BLaER1 (cell line): ENCODE results near the gene CRABP1.

Experiments
- H3K27ac ChIP-seq: shearing (Covaris generic); formaldehyde crosslinking; 2 replicates; pipeline ENCODE4 v1.8.1; 2022
- H3K27me3 ChIP-seq: shearing (Covaris generic); formaldehyde crosslinking; 2 replicates; pipeline ENCODE4 v1.8.1; 2022
- H3K36me3 ChIP-seq: shearing (Covaris generic); formaldehyde crosslinking; 2 replicates; pipeline ENCODE4 v1.8.1; 2022
- H3K4me1 ChIP-seq: shearing (Covaris generic); formaldehyde crosslinking; 2 replicates; pipeline ENCODE4 v1.8.1; 2022
- H3K4me2 ChIP-seq: shearing (Covaris generic); formaldehyde crosslinking; 2 replicates; pipeline ENCODE4 v1.8.1; 2022
- H3K4me3 ChIP-seq: shearing (Covaris generic); formaldehyde crosslinking; 2 replicates; pipeline ENCODE4 v1.8.1; 2022
- H3K9ac ChIP-seq: shearing (Covaris generic); formaldehyde crosslinking; 2 replicates; pipeline ENCODE4 v1.8.1; 2022
- H3K9me3 ChIP-seq: shearing (Covaris generic); formaldehyde crosslinking; 2 replicates; pipeline ENCODE4 v1.8.1; 2022
- H4K20me1 ChIP-seq: shearing (Covaris generic); formaldehyde crosslinking; 2 replicates; pipeline ENCODE4 v1.8.1; 2022
- Cebpa-rat ChIP-seq: shearing (Covaris generic); IDR thresholded peaks from 2 replicates; pipeline ENCODE4 v1.8.1; 2022

CRABP1 gene

GRCh38 chr15:78340231-78341056, at the start of gene CRABP1:
TSS of gene CRABP1 (plus strand) at chr15:78340353. CDS start at chr15:78340429, 76 bp downstream.
- TF ChIP-seq Cebpa-rat, result no peak
- peaks cover 43% of the 10 kb centered on the region for H3K27me3 ChIP-seq
- H3K4me1 ChIP-seq, result peaks cover 12% of the 10 kb centered on the region
- no peaks in the 10 kb centered on the region for H3K36me3 ChIP-seq
- H3K9me3 ChIP-seq, result no peaks in the 10 kb centered on the region
- H3K4me3 ChIP-seq, result no peak within 1 kb of the TSS
- H4K20me1 ChIP-seq, result no peaks in the 10 kb centered on the region
- no peak within 1 kb of the TSS for H3K27ac ChIP-seq
- H3K4me2 ChIP-seq, result peak within 1 kb of the TSS; percentile 53
- no peak within 1 kb of the TSS for H3K9ac ChIP-seq

- no peak for TF ChIP-seq Cebpa-rat
- Histone ChIP-seq H3K4me2 (no peak overlapping the region), H3K27ac (no peak overlapping the region), H3K4me1 (no peaks in the 10 kb centered on the region), H3K27me3 (no peaks in the 10 kb centered on the region), H3K9me3 (no peaks in the 10 kb centered on the region), H3K4me3 (no peak overlapping the region), H4K20me1 (0 out of 2 replicates have a peak, but pooled peaks cover 4% of the 10 kb centered on the region), H3K9ac (no peak overlapping the region), H3K36me3 (peaks cover 95% of the 10 kb centered on the region)
Observed at GRCh38 chr15:78291052-78291451, 49.1 kb upstream of the CRABP1 start.

GRCh38 chr15:78291698-78292097, 48.5 kb upstream of the CRABP1 start:
- no peak overlapping the region for H3K4me3 ChIP-seq
- 0 out of 2 replicates have a peak, but pooled peaks cover 4% of the 10 kb centered on the region for H4K20me1 ChIP-seq
- no peaks in the 10 kb centered on the region for H3K4me1 ChIP-seq
- no peak overlapping the region for H3K27ac ChIP-seq
- H3K9me3 ChIP-seq, result no peaks in the 10 kb centered on the region
- no peak overlapping the region for H3K4me2 ChIP-seq
- peaks cover 88% of the 10 kb centered on the region for H3K36me3 ChIP-seq
- no peak overlapping the region for H3K9ac ChIP-seq
- TF ChIP-seq Cebpa-rat, result no peak
- H3K27me3 ChIP-seq, result no peaks in the 10 kb centered on the region

GRCh38 chr15:78292219-78292618, 47.9 kb upstream of the CRABP1 start:
- Histone ChIP-seq H3K27me3 (no peaks in the 10 kb centered on the region), H3K36me3 (peaks cover 84% of the 10 kb centered on the region), H3K9me3 (no peaks in the 10 kb centered on the region), H3K27ac (no peak overlapping the region), H4K20me1 (0 out of 2 replicates have a peak, but pooled peaks cover 4% of the 10 kb centered on the region), H3K4me1 (no peaks in the 10 kb centered on the region), H3K4me3 (no peak overlapping the region), H3K9ac (no peak overlapping the region), H3K4me2 (no peak overlapping the region)
- no peak for TF ChIP-seq Cebpa-rat

GRCh38 chr15:78299101-78299930, 40.8 kb upstream of the CRABP1 start, which contains the start of gene SKIC8:
TSS of gene SKIC8 (minus strand) at chr15:78299609. CDS start at chr15:78295686, 3,923 bp downstream.
- H3K27ac ChIP-seq, result peak within 1 kb of the TSS; percentile 72
- H3K4me1 ChIP-seq, result peaks cover 19% of the 10 kb centered on the region
- H3K4me2 ChIP-seq, result peak within 1 kb of the TSS; percentile 85
- H4K20me1 ChIP-seq, result 0 out of 2 replicates have a peak, but pooled peaks cover 4% of the 10 kb centered on the region
- H3K27me3 ChIP-seq, result no peaks in the 10 kb centered on the region
- no peak for TF ChIP-seq Cebpa-rat
- peak within 1 kb of the TSS; percentile 84 for H3K9ac ChIP-seq
- peaks cover 14% of the 10 kb centered on the region for H3K36me3 ChIP-seq
- H3K4me3 ChIP-seq, result peak within 1 kb of the TSS; percentile 89
- no peaks in the 10 kb centered on the region for H3K9me3 ChIP-seq

GRCh38 chr15:78301326-78301725, 38.8 kb upstream of the CRABP1 start:
- Histone ChIP-seq H3K27me3 (no peaks in the 10 kb centered on the region), H4K20me1 (no peaks in the 10 kb centered on the region), H3K4me1 (peaks cover 19% of the 10 kb centered on the region), H3K36me3 (no peaks in the 10 kb centered on the region), H3K4me3 (no peak overlapping the region), H3K4me2 (no peak overlapping the region), H3K9ac (no peak overlapping the region), H3K27ac (no peak overlapping the region), H3K9me3 (no peaks in the 10 kb centered on the region)
- no peak for TF ChIP-seq Cebpa-rat

GRCh38 chr15:78301828-78302227, 38.3 kb upstream of the CRABP1 start:
- Histone ChIP-seq H3K4me3 (no peak overlapping the region), H3K4me2 (no peak overlapping the region), H3K27ac (no peak overlapping the region), H3K36me3 (no peaks in the 10 kb centered on the region), H3K9me3 (no peaks in the 10 kb centered on the region), H3K4me1 (peaks cover 19% of the 10 kb centered on the region), H3K9ac (no peak overlapping the region), H3K27me3 (no peaks in the 10 kb centered on the region), H4K20me1 (no peaks in the 10 kb centered on the region)
- TF ChIP-seq Cebpa-rat, result no peak

- no peak overlapping the region for H3K4me3 ChIP-seq
- no peaks in the 10 kb centered on the region for H3K9me3 ChIP-seq
- no peaks in the 10 kb centered on the region for H4K20me1 ChIP-seq
- H3K9ac ChIP-seq, result no peak overlapping the region
- no peaks in the 10 kb centered on the region for H3K27me3 ChIP-seq
- H3K36me3 ChIP-seq, result no peaks in the 10 kb centered on the region
- H3K27ac ChIP-seq, result no peak overlapping the region
- no peak for TF ChIP-seq Cebpa-rat
- H3K4me1 ChIP-seq, result peaks cover 21% of the 10 kb centered on the region
- no peak overlapping the region for H3K4me2 ChIP-seq
Observed at GRCh38 chr15:78302579-78303312, 37.4 kb upstream of the CRABP1 start.

GRCh38 chr15:78304216-78305066, 35.7 kb upstream of the CRABP1 start:
- Histone ChIP-seq H3K27ac (no peak overlapping the region), H3K4me3 (no peak overlapping the region), H3K4me2 (no peak overlapping the region), H3K9me3 (no peaks in the 10 kb centered on the region), H4K20me1 (no peaks in the 10 kb centered on the region), H3K36me3 (no peaks in the 10 kb centered on the region), H3K9ac (no peak overlapping the region), H3K27me3 (no peaks in the 10 kb centered on the region), H3K4me1 (peaks cover 22% of the 10 kb centered on the region)
- no peak for TF ChIP-seq Cebpa-rat
